ENCODE measurements around the gene SHISA8.

The SHISA8 gene

GRCh38 chr22:41905411-41906202, 9.3 kb downstream of the SHISA8 start:
- TF ChIP-seq POLR2AphosphoS5 (IDR thresholded peaks at IDR 0.05; ENCODE audit: low read depth, low read length) = no peak
- no peak for TF ChIP-seq SIN3A (IDR thresholded peaks at IDR 0.05; ENCODE audit: borderline replicate concordance, insufficient read depth, low read length)
- no peak for TF ChIP-seq TAF1 (IDR thresholded peaks at IDR 0.05; ENCODE audit: borderline replicate concordance, insufficient read depth, low read length)
- no peak for TF ChIP-seq FOXP2 (optimal IDR thresholded peaks at IDR 0.05; ENCODE audit: borderline replicate concordance, extremely low read depth, extremely low read length, insufficient read depth)

DNA sequence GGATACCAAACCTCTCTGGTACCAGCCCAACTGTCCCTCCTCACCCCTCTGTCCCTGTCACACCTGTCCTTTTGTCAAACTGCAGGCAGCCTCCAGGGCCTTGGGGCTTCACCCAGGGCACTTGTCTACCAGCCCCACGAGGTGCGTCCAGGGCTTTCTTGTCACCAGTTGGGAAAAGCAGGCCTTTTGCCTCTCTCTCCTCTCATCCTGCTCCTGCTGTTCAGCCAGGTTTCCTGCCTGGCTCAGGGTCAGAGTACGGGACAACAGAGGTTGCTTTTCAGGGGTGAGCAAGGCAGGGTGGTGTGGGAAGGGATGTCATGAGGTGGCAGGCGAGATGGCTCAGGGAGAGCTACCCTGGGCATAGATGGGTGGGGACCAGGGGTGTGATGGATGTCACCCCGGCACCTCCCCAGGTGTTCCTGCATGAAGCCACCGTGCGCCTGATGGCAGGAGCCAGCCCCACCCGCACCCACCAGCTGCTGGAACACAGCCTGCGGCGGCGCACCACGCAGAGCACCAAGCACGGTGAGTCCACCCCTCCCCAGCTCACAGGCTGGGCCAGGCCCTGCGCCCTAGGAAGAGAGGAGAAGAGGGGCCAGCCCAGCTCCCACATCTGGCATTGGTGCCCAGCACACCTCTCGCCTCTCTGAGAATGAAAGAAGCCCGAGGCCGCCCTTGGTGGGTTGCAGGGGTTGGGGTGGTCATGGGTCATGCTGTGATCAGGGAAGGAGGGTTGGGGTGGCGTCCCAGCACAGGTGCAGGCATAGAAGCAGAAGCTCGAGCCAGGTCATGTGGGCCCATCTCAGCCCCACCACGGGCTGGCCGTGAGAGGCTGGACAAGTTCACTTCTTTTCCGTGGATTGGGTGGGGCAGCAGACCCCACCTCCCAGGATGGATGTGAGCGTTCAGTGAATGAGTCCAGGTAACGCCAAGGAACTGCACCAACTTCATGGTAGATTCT, 10.1 kb downstream of the SHISA8 start:
- TF ChIP-seq TAF1 (IDR thresholded peaks at IDR 0.05; ENCODE audit: borderline replicate concordance, insufficient read depth, low read length) (no peak), SIN3A (IDR thresholded peaks at IDR 0.05; ENCODE audit: borderline replicate concordance, insufficient read depth, low read length) (no peak), POLR2AphosphoS5 (IDR thresholded peaks at IDR 0.05; ENCODE audit: low read depth, low read length) (no peak), REST (IDR thresholded peaks at IDR 0.05; ENCODE audit: insufficient read depth in 1 of 2, low read depth in 2 of 2, low read length in 2 of 2) (no peak), FOXP2 (optimal IDR thresholded peaks at IDR 0.05; ENCODE audit: borderline replicate concordance, extremely low read depth, extremely low read length, insufficient read depth) (no peak)

DNA sequence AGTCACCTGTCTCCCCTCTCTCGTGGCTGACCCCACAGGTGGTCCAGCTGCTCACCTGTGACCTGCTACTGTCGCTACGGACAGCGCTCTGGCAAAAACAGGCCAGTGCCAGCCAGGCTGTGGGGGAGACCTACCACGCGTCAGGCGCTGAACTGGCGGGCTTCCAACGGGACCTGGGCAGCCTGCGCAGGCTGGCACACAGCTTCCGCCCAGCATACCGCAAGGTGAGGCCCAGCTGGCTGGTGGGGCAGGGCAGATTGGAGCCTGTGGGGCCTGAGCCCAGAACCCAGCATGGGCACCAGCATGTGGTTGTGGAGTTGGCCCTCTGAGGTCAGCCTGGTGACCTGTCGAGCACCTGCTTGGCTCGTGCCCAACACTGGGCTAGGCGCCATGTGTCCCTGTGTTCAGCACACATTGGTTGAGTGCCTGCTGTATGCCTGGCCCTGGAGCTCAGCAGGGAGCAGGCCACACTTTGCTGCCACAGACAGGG, 11.9 kb downstream of the SHISA8 start:
- TF ChIP-seq TAF1 (IDR thresholded peaks at IDR 0.05; ENCODE audit: borderline replicate concordance, insufficient read depth, low read length) (no peak), SIN3A (IDR thresholded peaks at IDR 0.05; ENCODE audit: borderline replicate concordance, insufficient read depth, low read length) (no peak), REST (IDR thresholded peaks at IDR 0.05; ENCODE audit: insufficient read depth in 1 of 2, low read depth in 2 of 2, low read length in 2 of 2) (no peak), FOXP2 (optimal IDR thresholded peaks at IDR 0.05; ENCODE audit: borderline replicate concordance, extremely low read depth, extremely low read length, insufficient read depth) (no peak), POLR2AphosphoS5 (IDR thresholded peaks at IDR 0.05; ENCODE audit: low read depth, low read length) (no peak)

DNA sequence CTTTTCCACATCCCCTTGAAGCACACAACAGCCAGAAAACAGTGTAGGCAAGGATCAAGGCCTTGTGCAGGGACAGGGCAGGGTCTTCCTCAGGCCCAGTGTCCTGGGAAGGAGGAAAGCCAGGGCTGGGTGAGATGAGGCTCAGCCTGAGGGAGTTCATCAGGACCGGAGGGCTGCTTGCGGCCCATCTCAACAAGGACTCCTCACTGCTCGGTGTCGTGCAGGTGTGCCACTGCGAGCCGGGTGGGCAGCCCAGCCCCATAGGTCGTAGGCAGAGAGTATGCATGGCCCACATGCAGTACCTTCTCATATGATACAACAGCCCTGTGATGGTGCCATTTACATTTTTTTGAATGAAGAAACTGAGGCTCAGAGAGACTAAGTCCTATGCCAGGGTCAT, 12.9 kb downstream of the SHISA8 start:
- no peak for TF ChIP-seq POLR2AphosphoS5 (IDR thresholded peaks at IDR 0.05; ENCODE audit: low read depth, low read length)
- TF ChIP-seq SIN3A (IDR thresholded peaks at IDR 0.05; ENCODE audit: borderline replicate concordance, insufficient read depth, low read length) = no peak
- no peak for TF ChIP-seq REST (IDR thresholded peaks at IDR 0.05; ENCODE audit: insufficient read depth in 1 of 2, low read depth in 2 of 2, low read length in 2 of 2)
- no peak for TF ChIP-seq FOXP2 (optimal IDR thresholded peaks at IDR 0.05; ENCODE audit: borderline replicate concordance, extremely low read depth, extremely low read length, insufficient read depth)
- TF ChIP-seq TAF1 (IDR thresholded peaks at IDR 0.05; ENCODE audit: borderline replicate concordance, insufficient read depth, low read length) = no peak

GRCh38 chr22:41900652-41901312, 14.1 kb downstream of the SHISA8 start:
- TF ChIP-seq REST (IDR thresholded peaks at IDR 0.05; ENCODE audit: insufficient read depth in 1 of 2, low read depth in 2 of 2, low read length in 2 of 2) = no peak

Data from PFSK-1 (cell line).